GM12878 (cell line): Measurements from ENCODE around the gene ACTL10. TPM values are rescaled to one million over a fixed set of nuclear protein-coding genes. Genes with fewer than 3 reads are reported as not detected.

Source experiments
- ATAC-seq: fragments of 200-7000 bp; cut with Tn5 transposase; 3 replicates; pipeline ENCODE4 v1.9.1; 2020; ENCODE audit warnings: mild to moderate bottlenecking, moderate library complexity
- BruUV-seq: library from RNA; stranded (reverse); fragments of 400-500 nt; replicated peaks from 2 replicates; lab custom pipeline; 2021; lab: Mats Ljungman, UMichigan
- CTCF ChIA-PET: fragments of 300-600 bp; sonication (Branson Sonifier 250); formaldehyde crosslinking; extraction: SDS; loops from one replicate; lab custom pipeline; 2021; ENCODE audit warnings: inconsistent platforms; lab: Yijun Ruan, JAX
- POLR2A ChIA-PET: fragments of 350-600 bp; formaldehyde crosslinking; extraction: SDS; loops from one replicate; lab custom pipeline; 2021; ENCODE audit warnings: inconsistent platforms; lab: Charles Lee
- RAD21 ChIA-PET: fragments of 300-600 bp; sonication (Branson Sonifier 250); formaldehyde crosslinking; loops from one replicate; lab custom pipeline; 2023; ENCODE audit warnings: antibody characterized with exemption; ENCODE audit not compliant: unreplicated experiment; lab: Charles Lee
- SMC1A ChIA-PET: fragments of 300-600 bp; sonication (Branson Sonifier 250); formaldehyde crosslinking; loops from one replicate; lab custom pipeline; 2023; ENCODE audit not compliant: unreplicated experiment, uncharacterized antibody; lab: Charles Lee
- DNase-seq: peaks from one replicate; pipeline ENCODE4 v3.0.0-alpha.2; 2011; ENCODE audit warnings: low read depth, low spot score
- FAIRE-seq: peaks from 3 replicates; lab custom pipeline; 2011; peaks lifted over from hg19 to GRCh38; lab: Jason Lieb, UNC
- H2AFZ ChIP-seq: 2 replicates; pipeline ENCODE4 v1.6.0; 2011; ENCODE audit warnings: low read depth, low read length, control low read depth; ENCODE audit not compliant: control insufficient read depth
- H3K27ac ChIP-seq: 2 replicates; pipeline ENCODE4 v1.5.1; 2011; ENCODE audit warnings: control low read depth; ENCODE audit not compliant: control insufficient read depth, insufficient read depth
- H3K27me3 ChIP-seq, 2 experiments: replicated peaks in 1 of 2; 2 replicates each; pipeline versions ENCODE4 v1.6.0 to v1.6.1; 2011; ENCODE audit warnings: low read length in 1 of 2; ENCODE audit not compliant: control insufficient read depth in 2 of 2, insufficient read depth in 2 of 2
- H3K36me3 ChIP-seq, 2 experiments: 2 replicates each; pipeline ENCODE4 v1.5.1; 2011; ENCODE audit warnings: low read length in 1 of 2; ENCODE audit not compliant: control insufficient read depth in 2 of 2, insufficient read depth in 2 of 2
- H3K4me1 ChIP-seq: 2 replicates; pipeline ENCODE4 v1.6.1; 2011; ENCODE audit warnings: mild to moderate bottlenecking, low read length, moderate library complexity, mixed read lengths; ENCODE audit not compliant: control insufficient read depth, insufficient read depth
- H3K4me2 ChIP-seq: 2 replicates; pipeline ENCODE4 v1.6.0; 2011; ENCODE audit warnings: control low read depth; ENCODE audit not compliant: control insufficient read depth, insufficient read depth
- H3K4me3 ChIP-seq: fragments of 200-600 bp; sonication (generic); 2 replicates; pipeline ENCODE4 v1.5.1; 2016
- H3K79me2 ChIP-seq: 2 replicates; pipeline ENCODE4 v1.6.0; 2011; ENCODE audit warnings: low read length; ENCODE audit not compliant: control insufficient read depth, insufficient read depth
- H3K9ac ChIP-seq: 2 replicates; pipeline ENCODE4 v1.8.0; 2011; ENCODE audit warnings: low read length, control low read depth, mixed read lengths; ENCODE audit not compliant: control insufficient read depth, insufficient read depth
- H3K9me3 ChIP-seq: replicated peaks from 3 replicates; pipeline ENCODE4 v1.5.1; 2011; ENCODE audit warnings: mild to moderate bottlenecking, low read length; ENCODE audit not compliant: control insufficient read depth, insufficient read depth
- H4K20me1 ChIP-seq: 2 replicates; pipeline ENCODE4 v1.6.0; 2011; ENCODE audit not compliant: control insufficient read depth, insufficient read depth
- BHLHE40 ChIP-seq, 2 experiments: fragments of 450-650 bp in 1 of 2; IDR thresholded peaks; 2 replicates each; pipeline ENCODE4 v1.6.1; 2011 to 2017; ENCODE audit warnings: low read depth in 2 of 2, borderline replicate concordance in 1 of 2, improper control_type of control experiment in 1 of 2, low read length in 1 of 2, mild to moderate bottlenecking in 1 of 2
- PKNOX1 ChIP-seq: fragments of 450-650 bp; IDR thresholded peaks from 2 replicates; pipeline ENCODE4 v1.6.1; 2016; ENCODE audit warnings: mild to moderate bottlenecking
- SUPT20H ChIP-seq: IDR thresholded peaks from 2 replicates; pipeline ENCODE4 v1.6.1; 2011; ENCODE audit warnings: low read depth, mild to moderate bottlenecking, low read length, moderate library complexity, borderline replicate concordance; ENCODE audit not compliant: control insufficient read depth
- SUZ12 ChIP-seq: fragments of 200-600 bp; sonication (generic); IDR thresholded peaks from one replicate; pipeline ENCODE4 v1.6.1; 2018; ENCODE audit warnings: antibody characterized with exemption, mild to moderate bottlenecking; ENCODE audit not compliant: unreplicated experiment
- WGBS: methylation state at CpG from one replicate; pipeline ENCODE4 v1.1.6; 2016; ENCODE audit warnings: low lambda C conversion rate; ENCODE audit not compliant: insufficient replicate concordance, insufficient coverage; ENCODE audit errors: missing lambda C conversion rate; 5-methylcytosine and 5-hydroxymethylcytosine counted together
- in situ Hi-C: fragments of 300-500 bp; cut with MboI; formaldehyde crosslinking; loops from 9 replicates; pipeline ENCODE4 v1.14.3; 2018; ENCODE audit warnings: mixed read lengths
- intact Hi-C: fragments of 100-400 bp; cut with micrococcal nuclease; formaldehyde crosslinking; loops from one replicate; pipeline ENCODE4 v1.14.2; 2022; ENCODE audit not compliant: unreplicated experiment
- polyA plus RNA-seq, 11 experiments: library from polyadenylated mRNA; depleted of rRNA in 4 of 11; unstranded in 6 of 11; stranded (reverse) in 5 of 11; fragments of >200 nt; fragmentation: Nextera tagmentation in 4 of 11; fragmentation: Illumina TruSeq in 1 of 11; extraction: Ambion mirVana in 4 of 11; extraction: Trizol in 1 of 11; gene quantifications; 1 replicate in 1 of 11; 2 replicates in 10 of 11; pipeline versions ENCODE4 v1.2.1 to v1.2.3, GENCODE V29; 2011 to 2016; ENCODE audit warnings: inconsistent platforms in 2 of 11, missing spikeins in 2 of 11, low read depth in 1 of 11
- total RNA-seq, 4 experiments: library from RNA; depleted of rRNA in 3 of 4; stranded (reverse); fragments of >200 nt in 3 of 4; fragmentation: Illumina TruSeq in 1 of 4; extraction: Trizol in 1 of 4; gene quantifications; 2 replicates each; pipeline versions ENCODE4 v1.2.1 to v1.2.3, GENCODE V29; 2013 to 2021
- TF ChIP-seq, protein P1 (sequence below): fragments of 450-650 bp; formaldehyde crosslinking; IDR thresholded peaks from 2 replicates; pipeline ENCODE4 v1.4.0; 2020; ENCODE audit warnings: mild to moderate bottlenecking, moderate library complexity
- TF ChIP-seq, protein P2 (sequence below): IDR thresholded peaks from 2 replicates; pipeline ENCODE4 v1.6.1; 2012; ENCODE audit warnings: low read depth, low read length, improper control_type of control experiment
- TF ChIP-seq, protein P3 (sequence below): fragments of 450-650 bp; conservative IDR thresholded peaks from 2 replicates; pipeline ENCODE4 v1.6.1; 2017; ENCODE audit warnings: mild to moderate bottlenecking, moderate library complexity

ACTL10 gene
- total and polyA plus RNA-seq, 10 of the 15 experiments (the other 5 are each of a cell fraction or from before 2014, with no cell fraction given) = 0.12 to 5.0 (median 0.89) TPM

DNA sequence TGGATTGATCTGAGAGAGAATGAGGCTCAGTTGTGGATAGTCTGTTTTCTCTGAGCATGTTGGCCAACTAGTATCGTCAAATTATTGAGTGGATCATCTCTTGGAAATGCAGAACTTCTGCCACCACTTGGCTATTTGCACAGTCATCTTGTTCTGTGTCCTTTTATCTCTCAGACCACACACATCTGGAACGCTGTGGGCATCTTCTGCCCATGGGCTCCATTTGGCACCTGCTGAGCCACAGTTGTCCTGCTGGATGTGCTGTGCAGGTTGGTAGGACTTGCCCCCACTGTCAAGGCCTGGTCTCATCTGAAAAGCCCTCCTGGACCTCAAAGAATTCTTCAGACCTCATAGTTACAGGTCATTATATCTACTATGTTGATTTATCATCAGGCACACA, 21.3 kb upstream of the ACTL10 start:
- Histone ChIP-seq H3K9me3 (no peaks in the 10 kb centered on the region), H3K27me3 (no peaks in the 10 kb centered on the region), H4K20me1 (peaks cover 4% of the 10 kb centered on the region; the same call in 1 of the 2 replicates), H3K4me2 (no peak overlapping the region), H3K9ac (no peak overlapping the region), H2AFZ (no peak overlapping the region), H3K4me3 (no peak overlapping the region), H3K4me1 (peaks cover 18% of the 10 kb centered on the region), H3K79me2 (no peaks in the 10 kb centered on the region), H3K36me3 (peaks cover 3 to 4% of the 10 kb centered on the region in 2 experiments; a peak in 2 of 4 replicates), H3K27ac (no peak overlapping the region)
- in situ Hi-C loops (no loop called here), intact Hi-C loops (no loop called here)
- SMC1A ChIA-PET = no interaction called here
- POLR2A ChIA-PET = no interaction called here
- no TSS peak for BruUV-seq
- RAD21 ChIA-PET = no interaction called here
- CTCF ChIA-PET = interaction anchor here (0.8 to 0.9 kb wide), 2 partner anchors 188 to 192 kb away, joined by 3 read pairs; no protein-coding TSS in a partner anchor
- no peak for TF ChIP-seq SUZ12
- TF ChIP-seq, protein P1, sequence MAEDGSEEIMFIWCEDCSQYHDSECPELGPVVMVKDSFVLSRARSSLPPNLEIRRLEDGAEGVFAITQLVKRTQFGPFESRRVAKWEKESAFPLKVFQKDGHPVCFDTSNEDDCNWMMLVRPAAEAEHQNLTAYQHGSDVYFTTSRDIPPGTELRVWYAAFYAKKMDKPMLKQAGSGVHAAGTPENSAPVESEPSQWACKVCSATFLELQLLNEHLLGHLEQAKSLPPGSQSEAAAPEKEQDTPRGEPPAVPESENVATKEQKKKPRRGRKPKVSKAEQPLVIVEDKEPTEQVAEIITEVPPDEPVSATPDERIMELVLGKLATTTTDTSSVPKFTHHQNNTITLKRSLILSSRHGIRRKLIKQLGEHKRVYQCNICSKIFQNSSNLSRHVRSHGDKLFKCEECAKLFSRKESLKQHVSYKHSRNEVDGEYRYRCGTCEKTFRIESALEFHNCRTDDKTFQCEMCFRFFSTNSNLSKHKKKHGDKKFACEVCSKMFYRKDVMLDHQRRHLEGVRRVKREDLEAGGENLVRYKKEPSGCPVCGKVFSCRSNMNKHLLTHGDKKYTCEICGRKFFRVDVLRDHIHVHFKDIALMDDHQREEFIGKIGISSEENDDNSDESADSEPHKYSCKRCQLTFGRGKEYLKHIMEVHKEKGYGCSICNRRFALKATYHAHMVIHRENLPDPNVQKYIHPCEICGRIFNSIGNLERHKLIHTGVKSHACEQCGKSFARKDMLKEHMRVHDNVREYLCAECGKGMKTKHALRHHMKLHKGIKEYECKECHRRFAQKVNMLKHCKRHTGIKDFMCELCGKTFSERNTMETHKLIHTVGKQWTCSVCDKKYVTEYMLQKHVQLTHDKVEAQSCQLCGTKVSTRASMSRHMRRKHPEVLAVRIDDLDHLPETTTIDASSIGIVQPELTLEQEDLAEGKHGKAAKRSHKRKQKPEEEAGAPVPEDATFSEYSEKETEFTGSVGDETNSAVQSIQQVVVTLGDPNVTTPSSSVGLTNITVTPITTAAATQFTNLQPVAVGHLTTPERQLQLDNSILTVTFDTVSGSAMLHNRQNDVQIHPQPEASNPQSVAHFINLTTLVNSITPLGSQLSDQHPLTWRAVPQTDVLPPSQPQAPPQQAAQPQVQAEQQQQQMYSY (CRISPR knock-in tag) = no peak
- no peak for TF ChIP-seq BHLHE40 (IDR thresholded peaks at IDR 0.05; ENCODE audit: borderline replicate concordance in 1 of 2, low read depth in 2 of 2, low read length in 1 of 2)
- TF ChIP-seq PKNOX1 = no peak
- TF ChIP-seq, protein P2, sequence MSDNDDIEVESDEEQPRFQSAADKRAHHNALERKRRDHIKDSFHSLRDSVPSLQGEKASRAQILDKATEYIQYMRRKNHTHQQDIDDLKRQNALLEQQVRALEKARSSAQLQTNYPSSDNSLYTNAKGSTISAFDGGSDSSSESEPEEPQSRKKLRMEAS = no peak
- TF ChIP-seq, protein P3, sequence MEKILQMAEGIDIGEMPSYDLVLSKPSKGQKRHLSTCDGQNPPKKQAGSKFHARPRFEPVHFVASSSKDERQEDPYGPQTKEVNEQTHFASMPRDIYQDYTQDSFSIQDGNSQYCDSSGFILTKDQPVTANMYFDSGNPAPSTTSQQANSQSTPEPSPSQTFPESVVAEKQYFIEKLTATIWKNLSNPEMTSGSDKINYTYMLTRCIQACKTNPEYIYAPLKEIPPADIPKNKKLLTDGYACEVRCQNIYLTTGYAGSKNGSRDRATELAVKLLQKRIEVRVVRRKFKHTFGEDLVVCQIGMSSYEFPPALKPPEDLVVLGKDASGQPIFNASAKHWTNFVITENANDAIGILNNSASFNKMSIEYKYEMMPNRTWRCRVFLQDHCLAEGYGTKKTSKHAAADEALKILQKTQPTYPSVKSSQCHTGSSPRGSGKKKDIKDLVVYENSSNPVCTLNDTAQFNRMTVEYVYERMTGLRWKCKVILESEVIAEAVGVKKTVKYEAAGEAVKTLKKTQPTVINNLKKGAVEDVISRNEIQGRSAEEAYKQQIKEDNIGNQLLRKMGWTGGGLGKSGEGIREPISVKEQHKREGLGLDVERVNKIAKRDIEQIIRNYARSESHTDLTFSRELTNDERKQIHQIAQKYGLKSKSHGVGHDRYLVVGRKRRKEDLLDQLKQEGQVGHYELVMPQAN = no peak
- TF ChIP-seq SUPT20H = no peak
- no peak for DNase-seq
- no peak for FAIRE-seq
- ATAC-seq = no peak
- WGBS = 100% methylated on average over 2 of the region's 2 CpGs
